IPS-18c (cell line): ENCODE measurements around the gene SCART1.
"Not testable (repeated sequence)": the region's sequence is repeated elsewhere in the genome, so short reads cannot be mapped to it uniquely, and the experiment has no call there.

ENCODE experiments used
- H3K4me3 ChIP-seq: 2 replicates; pipeline ENCODE4 v1.7.0; 2013; ENCODE audit warnings: low read depth, mild to moderate bottlenecking, low read length, moderate library complexity; ENCODE audit not compliant: insufficient read depth
- H3K9me3 ChIP-seq: one replicate; pipeline ENCODE4 v1.6.1; 2013; ENCODE audit warnings: mild to moderate bottlenecking, low read length, moderate library complexity; ENCODE audit not compliant: control insufficient read depth, insufficient read depth

Gene SCART1

DNA sequence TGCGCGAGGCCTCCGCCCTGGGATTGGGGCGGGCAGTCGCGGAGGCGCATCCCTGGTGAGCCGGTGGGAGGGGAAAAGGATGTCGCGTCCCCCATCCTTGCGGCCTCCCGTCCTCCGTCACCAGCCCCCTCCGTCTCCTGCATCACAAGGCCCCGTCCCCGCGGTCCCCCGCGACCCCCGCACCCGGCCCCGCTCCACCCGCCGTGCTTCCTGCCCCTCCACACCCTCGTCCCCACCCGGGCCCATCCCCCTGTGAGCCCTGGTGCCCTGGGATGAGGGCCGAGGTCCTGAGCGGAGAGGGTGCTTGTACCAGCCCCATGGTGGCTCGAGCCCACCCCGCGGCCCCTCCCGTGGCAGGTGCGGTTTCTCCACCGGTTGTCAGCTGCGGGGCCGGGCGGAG is 29.1 kb upstream of the SCART1 start, which contains the start of gene SPRN:
Gene SPRN, minus strand, starts transcription at position 25 of the 400 bp plus-strand sequence. CDS start 944 bp downstream, outside the sequence.
- H3K4me3 ChIP-seq: not testable (repeated sequence)

DNA sequence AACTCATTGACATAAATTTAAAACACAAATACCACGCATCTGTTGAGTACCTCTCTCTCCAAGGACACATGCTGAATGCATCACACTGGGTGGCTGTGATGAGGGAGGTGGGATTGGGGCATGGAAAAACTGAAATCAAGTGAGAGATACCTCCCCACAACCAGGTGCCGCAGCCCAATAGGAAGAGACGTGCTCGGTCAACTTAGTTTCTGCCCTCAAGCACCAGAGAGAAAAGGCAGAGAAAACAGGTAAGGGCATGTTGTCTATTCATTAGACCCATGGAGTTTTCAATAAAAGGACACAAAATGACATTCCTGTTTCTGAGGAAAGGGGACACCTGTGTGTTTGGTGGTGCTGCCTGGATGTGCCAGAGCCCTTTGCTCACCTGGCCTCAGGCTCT is 24.2 kb upstream of the SCART1 start:
- not testable (repeated sequence) for H3K9me3 ChIP-seq, H3K4me3 ChIP-seq

More for the DNA sequence above, 29.1 kb upstream of the SCART1 start, which contains the start of gene SPRN:
- H3K9me3 ChIP-seq: not testable (repeated sequence)

DNA sequence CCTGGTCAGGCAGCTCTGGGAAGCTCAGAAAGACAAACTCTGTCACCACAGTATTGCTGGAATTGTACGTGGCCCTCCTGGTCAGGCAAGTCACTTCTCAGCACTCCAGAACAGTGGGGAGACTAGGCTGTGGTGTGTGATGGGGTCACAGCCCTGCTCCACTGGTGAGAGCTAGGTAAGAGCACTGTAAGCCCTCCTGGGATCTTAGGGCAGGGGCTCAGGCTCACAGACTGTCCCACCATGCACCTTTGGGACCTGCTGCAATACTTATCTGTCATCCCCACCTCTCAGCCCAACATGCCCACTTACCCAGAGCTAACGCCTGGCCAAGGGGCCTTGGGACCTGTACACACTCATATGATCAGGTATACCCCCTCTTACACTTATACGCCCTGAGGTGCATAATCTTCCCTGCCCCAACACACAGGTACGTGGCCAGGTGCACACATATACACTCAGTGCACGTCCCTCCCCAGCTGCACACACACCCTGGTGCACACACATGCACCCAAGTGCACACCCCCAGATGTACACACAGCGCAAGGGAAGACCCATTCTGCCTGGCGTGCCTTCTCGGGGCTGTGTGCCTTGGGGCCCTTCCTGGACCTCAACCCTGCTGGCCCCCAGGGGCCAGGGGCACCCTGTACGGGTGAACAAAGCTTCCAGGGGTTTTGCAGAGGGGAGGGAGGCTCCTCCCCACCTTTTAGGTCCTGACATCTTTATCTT is 21.7 kb upstream of the SCART1 start:
- H3K4me3 ChIP-seq, H3K9me3 ChIP-seq: not testable (repeated sequence)

DNA sequence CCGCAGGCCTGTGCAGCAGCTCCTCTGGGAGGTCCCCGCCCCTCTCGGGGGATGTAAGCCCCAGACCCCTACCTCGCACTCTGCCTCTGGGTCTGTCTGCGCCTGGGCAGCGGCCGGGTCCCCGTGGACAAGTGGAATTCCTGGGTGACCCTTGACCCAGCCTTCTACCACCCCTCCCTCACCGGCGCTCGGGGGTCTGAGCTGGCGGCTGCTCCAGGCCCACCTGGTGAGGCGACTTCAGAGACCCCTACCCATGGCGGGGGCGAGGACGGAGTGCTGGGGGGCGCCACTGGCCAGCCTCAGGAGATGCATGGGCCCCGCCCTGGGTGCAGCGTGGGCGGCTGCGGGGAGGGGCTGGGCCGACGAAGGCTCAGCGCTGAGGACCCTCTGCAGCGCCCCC is 21.0 kb upstream of the SCART1 start:
- H3K4me3 ChIP-seq, H3K9me3 ChIP-seq: not testable (repeated sequence)

DNA sequence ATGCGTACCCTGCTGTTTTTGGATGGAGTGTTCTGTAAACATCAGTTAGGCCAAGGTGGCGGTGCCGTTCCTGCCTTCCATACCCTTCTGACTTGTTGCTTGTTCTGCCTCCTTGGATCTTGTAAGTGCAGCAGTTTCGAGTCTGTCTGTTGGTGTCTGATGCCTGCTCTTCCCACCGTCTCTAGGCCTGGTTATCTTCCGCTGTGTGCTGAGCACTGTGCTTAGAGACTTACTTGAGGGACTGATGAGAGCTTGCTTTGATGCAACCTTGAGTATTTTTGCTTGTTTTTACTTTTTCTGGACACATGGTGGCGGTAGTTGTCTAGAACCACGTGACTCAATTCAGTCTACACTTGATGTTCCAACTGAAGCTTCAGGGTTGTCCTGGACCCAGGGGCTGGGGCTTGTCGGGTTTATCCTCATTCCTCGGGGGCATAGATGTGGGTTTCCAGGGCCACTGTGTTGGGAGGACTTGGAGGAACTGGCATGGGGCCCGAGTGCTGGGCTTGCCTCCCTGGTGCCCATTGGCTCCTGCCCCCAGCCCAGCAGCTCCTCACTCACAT is 15.0 kb upstream of the SCART1 start:
- Histone ChIP-seq H3K9me3 (peaks cover 8% of the 10 kb centered on the region), H3K4me3 (no peak overlapping the region)

DNA sequence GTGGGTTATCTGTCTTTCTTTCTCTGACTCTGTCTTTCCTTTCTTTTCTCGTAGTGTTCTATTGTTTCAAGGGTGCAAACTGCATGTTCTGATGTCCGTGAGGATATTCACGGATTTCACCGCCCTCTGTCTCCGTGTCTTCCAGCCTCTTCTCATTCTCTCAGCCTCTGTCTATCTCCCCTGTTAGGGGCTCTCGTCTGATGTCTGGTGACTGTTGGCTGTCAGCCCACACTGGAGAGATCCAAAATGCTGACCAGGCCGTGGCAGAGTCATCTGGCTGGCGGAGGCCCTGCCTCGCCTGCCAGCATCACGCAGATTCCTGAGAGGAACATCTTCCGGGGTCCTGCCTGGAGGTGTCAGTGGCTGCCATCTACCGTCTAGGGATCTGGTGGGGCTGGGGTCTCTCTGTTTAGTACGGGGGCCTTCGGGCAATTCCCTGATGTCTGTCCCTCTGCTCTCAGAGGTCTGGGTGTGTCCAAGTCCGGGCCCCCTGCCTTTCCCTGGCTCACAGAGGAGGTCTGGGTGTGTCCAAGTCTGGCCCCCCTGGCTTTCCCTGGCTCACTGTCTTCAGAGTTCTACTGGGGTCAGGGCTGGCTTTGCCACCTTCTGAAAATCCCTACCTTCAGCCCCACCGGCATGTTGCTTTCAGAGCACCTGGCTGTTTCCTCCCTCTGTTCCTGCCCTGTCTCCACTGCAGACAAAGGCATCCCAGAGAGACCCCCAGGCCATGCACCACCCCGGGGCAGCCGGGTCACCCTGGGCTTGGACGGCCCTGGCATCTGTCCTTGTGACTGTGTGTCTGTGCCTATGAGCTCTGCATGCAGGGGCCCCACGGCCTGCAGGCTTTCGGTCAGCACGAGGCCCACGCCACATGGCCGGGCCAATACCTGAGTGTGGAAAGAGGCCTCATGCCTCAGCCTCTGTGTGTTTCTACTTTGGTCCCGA is 14.0 kb upstream of the SCART1 start:
- H3K9me3 ChIP-seq: peaks cover 8% of the 10 kb centered on the region

DNA sequence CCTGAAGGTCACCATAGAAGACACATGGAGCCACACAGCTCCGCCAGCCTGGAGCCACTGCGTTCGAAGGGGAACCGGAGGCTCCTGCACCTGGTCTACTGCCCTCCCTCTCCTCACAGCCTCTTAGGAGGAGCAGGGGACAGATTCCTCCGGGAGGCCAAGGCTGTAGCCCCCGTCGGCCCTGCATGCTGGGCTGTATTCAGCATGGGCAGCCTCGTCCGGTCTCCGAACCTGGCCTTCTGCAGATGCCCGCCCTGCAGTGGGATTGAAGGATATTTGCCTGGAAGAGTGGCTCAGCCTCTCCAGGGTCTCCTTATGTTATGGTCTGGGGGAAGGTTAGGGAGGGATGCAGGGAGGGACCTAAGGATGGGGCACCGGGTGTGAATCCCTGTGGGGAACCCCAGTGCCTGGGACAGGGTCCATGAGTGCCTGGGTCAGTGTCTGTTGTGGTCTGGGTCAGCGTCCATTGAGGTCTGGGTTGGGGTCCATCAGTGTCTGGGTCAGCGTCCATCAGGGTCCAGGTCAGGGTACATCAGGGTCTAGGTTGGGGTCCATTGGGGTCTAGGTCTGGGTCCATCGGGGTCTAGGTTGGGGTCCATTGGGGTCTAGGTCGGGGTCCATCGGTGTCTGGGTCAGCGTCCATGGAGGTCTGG is 13.0 kb upstream of the SCART1 start:
- H3K9me3 ChIP-seq: peaks cover 16% of the 10 kb centered on the region

More for the DNA sequence above, 14.0 kb upstream of the SCART1 start:
- no peak overlapping the region for H3K4me3 ChIP-seq

DNA sequence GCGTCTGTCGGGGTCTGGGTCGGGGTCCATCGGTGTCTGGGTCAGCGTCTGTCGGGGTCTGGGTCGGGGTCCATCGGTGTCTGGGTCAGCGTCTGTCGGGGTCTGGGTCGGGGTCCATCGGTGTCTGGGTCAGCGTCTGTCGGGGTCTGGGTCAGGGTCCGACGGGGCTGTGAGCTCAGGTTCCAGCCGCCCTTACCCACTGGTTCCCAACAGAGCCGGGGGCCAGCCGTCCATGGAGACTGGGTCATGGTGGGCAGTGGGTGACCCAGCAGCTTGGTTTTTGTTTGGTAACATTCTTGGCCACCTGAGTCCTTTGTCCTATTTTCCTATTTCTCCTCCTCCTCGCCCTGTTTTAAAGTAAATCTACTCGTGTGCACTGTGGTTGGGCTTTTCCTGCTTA is 12.4 kb upstream of the SCART1 start:
- peaks cover 18% of the 10 kb centered on the region for H3K9me3 ChIP-seq
- not testable (repeated sequence) for H3K4me3 ChIP-seq

More for the DNA sequence above, 13.0 kb upstream of the SCART1 start:
- H3K4me3 ChIP-seq: no peak overlapping the region

DNA sequence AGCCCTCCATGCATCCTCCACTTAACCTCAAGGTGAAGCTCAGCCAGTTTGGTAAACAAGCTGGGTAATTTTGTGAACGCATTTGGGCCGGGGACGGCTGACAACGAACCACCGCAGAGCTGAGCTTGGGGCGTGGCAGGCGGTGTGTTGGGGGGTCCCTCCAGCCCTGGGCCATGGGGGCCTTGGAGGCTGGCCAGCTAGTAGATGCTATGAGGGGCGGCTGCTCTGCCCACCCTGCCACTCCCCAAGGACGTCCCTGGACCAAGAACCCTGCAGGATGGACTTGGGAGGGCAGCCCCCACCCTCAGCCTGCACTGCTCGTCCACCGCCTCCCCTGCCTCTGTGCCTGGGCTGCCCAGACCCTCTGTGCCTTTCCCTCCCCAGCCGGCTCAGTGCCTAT is 12.0 kb upstream of the SCART1 start:
- peaks cover 20% of the 10 kb centered on the region for H3K9me3 ChIP-seq
- H3K4me3 ChIP-seq: no peak overlapping the region

DNA sequence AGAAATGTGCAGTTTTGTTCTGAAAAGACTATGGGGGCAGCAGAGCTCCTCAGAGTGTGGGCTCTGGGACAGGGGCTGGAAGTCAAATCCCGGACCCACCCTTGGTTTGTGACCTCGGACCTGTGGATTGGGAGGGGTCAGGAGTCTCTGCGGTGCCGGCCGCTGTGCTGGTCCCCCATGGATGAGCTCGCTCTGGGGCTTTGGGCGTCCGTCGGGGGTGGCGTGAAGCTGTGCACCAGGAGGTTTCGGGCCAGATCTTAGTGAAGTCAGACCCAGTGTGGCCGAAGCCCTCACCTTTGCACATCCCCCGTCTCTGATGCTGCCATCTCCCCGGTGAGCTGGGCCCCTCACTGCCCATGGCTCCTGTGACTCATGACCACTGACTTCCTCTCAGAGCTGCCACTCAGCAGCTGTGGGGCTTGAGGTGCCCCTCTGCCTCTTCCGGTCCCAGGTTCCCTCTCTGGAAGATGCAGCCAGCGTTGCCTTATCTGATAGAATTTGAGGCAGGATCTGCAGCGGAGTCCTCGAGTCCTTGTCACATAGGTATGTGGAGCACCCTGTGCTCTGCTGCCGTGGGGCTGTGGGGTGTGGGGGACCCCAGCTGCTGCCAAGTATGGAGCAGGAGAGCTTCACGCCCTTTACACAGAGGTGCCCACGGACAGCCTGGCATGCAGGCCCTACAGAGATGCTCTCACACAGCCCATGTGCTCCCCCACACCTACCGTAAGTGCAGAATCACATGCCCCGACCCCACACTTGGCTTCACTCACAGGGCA is 11.4 kb upstream of the SCART1 start:
- no peak overlapping the region for H3K4me3 ChIP-seq
- H3K9me3 ChIP-seq: peaks cover 22% of the 10 kb centered on the region

DNA sequence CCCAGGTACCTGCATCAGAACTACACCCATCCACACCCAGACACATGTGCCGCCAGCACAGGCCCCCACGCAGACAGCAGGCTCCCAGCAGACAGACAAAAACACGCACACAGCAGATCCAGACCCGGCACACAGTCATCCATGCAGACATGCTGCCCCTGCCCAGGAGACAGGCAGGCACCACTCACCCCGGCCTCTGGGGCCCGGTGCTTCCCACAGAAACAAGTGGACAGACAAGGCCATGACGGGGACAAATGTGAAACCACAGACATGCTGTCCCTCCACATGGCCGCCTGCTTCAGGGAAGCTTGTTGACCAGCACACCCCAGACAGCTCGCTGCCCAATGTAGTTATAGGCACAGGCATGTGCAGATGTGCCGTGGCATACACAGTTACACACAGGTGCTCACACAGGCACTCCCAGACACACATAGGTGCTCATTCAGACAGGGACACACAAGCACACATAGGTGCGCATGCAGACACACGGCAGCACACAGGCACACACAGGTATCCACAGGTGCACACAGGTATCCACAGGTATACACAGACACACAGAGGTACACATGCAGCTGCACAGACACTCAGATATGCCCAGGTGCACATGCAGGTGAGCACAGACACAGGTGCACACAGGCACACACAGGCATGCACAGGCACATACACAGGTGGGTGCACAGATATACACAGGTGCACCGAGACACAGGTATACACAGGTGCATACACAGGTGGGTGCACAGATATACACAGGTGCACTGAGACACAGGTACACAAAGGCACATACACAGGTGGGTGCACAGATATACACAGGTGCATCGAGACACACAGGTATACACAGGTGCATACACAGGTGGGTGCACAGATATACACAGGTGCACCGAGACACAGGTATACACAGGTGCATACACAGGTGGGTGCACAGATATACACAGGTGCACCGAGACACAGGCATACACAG is 10.5 kb upstream of the SCART1 start:
- no peak overlapping the region; the same call in 1 of the 2 replicates for H3K4me3 ChIP-seq
- peaks cover 21% of the 10 kb centered on the region for H3K9me3 ChIP-seq

DNA sequence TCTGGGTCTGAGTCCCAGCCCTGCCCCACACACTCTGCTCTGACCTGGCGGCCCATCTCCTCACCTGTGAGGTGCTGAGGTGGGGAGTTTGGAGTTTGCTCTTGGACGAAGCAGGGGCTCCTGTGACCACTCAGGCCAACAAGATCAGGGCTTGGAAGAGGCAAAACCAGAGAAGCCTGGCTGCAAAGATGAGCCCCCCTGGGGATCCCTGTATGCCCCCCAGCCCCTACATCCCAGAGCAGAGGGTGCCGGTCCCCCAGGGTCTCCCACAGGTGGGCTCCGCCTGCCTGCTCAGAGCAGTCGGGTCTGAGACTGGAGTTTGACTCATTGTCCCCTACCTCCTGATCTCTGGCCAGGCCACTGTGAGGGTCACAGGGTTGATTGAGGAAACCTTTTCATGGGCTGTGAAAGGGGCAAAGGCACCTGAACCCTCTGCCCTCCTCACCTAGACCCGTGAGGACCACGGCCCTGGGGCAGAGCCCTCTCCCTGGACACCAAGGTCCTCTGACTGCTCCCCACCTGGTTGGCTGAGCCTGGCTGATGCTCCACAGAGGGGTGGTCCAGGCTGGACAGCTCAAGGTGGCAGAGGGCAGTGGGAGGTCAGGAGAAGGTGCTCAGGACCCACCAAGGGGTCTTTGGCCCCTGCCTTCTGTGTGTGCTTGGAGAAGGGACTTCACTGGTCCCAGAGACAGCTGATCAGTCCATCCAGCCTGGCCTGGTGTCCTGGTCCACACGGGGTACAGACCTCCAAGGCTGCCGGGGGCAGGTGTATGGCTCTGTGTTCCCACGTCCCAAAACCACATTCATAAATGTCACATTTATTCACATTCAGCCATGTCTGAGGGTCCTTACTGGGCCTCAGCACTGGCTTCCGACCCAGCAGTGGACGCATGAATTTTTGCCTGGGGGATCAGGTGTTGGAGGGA is 9.1 kb upstream of the SCART1 start:
- H3K4me3 ChIP-seq: no peak overlapping the region
- peaks cover 14% of the 10 kb centered on the region for H3K9me3 ChIP-seq

DNA sequence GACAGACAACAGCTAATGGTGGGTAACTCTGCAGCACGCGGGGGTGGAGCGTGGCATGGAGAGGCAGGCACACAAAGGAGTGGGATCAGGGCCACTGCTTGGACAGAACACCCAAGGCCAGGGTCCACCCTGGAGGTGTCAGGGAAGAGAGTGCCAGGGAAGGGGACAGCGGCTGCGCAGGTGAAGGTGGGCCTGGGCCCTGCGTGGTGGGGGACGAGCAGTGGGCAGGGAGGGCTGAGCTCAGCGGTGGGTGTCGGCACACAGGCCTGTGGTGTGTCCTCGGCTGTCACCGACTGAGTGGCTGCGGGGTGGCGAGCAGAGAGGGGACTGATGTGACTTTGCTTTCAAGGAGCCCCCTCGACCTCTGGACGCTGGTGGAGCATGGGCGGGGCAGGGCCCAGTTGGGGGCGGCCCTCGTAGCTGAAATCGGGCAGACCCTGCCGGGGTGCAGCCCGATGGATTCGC is 8.4 kb upstream of the SCART1 start:
- H3K9me3 ChIP-seq: peaks cover 15% of the 10 kb centered on the region
- no peak overlapping the region for H3K4me3 ChIP-seq

DNA sequence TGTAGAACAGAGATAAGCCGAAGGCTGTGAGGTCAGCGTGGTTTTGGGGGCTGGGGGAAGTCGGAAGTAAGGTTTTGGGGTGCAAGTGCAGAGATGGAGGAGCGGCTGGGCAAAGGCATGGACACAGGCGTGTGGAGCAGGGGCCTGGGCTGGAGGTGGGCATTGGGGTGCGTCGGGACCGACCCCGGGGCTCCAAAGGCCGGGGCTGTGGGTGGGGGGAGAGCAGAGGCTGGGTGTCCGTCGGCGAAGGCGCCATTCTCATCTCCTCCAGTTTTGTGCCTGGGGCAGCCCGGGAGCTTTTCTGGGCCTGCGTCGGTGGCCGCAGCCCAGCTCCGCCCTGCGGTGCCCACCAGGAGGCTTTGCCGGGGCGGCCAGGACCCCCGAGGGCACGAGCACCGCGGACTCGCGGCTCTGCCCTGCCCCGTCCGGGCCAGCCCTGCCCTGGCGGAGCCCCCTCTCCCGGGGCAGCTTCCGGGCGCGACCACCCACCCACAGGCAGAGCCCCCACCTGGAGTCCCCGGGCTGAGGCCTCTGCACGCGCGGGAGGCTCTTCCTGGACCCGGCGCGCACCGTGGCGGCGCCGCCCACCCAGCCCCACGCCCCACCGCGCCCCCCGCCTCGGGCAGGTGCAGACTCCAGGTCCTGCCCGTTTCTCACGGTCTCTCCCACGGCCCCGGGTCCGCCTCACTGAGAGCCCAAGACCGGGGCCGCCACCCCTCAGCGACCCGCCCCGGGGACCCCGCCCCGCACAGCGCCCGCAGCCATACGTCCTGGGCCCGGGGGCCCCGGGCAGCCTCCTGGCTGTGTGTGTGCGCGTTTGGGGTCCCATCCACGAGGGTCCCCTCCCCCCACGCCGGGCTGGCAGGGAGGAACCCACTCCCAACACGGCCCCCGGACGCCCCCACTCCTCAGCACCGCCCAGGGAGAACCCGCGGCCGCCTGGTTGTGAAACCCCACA is 7.7 kb upstream of the SCART1 start:
- H3K9me3 ChIP-seq: peaks cover 16% of the 10 kb centered on the region

More for the DNA sequence above, 7.7 kb upstream of the SCART1 start:
- H3K4me3 ChIP-seq: no peak overlapping the region
